ENCODE data around the gene BRI3BP. TPM values are rescaled to one million over a fixed set of nuclear protein-coding genes. Genes with fewer than 3 reads are reported as not detected.

Gene BRI3BP, protein sequence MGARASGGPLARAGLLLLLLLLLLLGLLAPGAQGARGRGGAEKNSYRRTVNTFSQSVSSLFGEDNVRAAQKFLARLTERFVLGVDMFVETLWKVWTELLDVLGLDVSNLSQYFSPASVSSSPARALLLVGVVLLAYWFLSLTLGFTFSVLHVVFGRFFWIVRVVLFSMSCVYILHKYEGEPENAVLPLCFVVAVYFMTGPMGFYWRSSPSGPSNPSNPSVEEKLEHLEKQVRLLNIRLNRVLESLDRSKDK
- 11.1 and 12.0 TPM in 2 replicates for total RNA-seq
- long read RNA-seq, full-length matches to known transcripts, result 3 of 9 reads
- long read RNA-seq, partial matches to known transcripts, result 4 of 9 reads
- long read RNA-seq, other reads (novel, unspliced or antisense), result 2 of 9 reads

DNA sequence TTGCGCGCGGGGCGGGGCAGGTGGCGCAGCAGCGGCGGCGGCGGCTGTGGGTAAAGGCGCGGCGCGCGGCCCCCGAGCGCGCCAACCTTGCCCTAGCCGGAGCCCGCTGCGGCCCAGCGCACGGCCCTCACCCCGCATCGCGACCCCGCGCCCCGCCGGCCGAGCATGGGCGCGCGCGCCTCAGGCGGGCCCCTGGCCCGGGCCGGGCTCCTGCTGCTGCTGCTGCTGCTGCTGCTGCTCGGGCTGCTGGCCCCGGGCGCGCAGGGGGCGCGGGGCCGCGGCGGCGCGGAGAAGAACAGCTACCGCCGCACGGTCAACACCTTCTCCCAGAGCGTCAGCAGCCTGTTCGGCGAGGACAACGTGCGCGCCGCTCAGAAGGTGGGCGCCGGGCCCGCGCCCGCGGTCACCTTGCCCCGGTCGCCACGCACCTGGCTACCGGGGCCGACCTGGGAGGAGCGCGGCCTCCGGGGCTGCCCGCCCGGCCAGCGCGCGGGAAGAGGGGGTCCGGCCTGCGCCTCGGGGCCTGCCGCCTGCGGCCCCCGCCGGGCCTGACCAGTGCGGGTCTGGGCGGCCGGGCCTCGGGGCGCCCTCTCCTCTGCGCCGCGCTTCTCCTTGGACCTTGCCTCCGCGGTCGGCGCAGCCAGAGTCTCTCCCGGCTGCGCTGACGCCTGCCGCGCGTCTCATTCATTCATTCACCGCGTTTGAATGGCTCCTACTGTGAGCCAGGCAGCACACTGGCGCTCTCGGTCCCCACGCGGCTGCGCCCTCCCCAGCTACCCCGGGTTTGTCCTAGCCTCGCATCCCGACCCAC is at the start of gene BRI3BP:
BRI3BP (plus strand) TSS at position 20 of the 811 bp plus-strand sequence; CDS start at position 166, 146 bp downstream.
- DNase-seq (ENCODE audit: low spot score, unreplicated experiment), result peak; percentile 33
- TF ChIP-seq, protein P1, sequence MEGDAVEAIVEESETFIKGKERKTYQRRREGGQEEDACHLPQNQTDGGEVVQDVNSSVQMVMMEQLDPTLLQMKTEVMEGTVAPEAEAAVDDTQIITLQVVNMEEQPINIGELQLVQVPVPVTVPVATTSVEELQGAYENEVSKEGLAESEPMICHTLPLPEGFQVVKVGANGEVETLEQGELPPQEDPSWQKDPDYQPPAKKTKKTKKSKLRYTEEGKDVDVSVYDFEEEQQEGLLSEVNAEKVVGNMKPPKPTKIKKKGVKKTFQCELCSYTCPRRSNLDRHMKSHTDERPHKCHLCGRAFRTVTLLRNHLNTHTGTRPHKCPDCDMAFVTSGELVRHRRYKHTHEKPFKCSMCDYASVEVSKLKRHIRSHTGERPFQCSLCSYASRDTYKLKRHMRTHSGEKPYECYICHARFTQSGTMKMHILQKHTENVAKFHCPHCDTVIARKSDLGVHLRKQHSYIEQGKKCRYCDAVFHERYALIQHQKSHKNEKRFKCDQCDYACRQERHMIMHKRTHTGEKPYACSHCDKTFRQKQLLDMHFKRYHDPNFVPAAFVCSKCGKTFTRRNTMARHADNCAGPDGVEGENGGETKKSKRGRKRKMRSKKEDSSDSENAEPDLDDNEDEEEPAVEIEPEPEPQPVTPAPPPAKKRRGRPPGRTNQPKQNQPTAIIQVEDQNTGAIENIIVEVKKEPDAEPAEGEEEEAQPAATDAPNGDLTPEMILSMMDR (IDR thresholded peaks at IDR 0.05; ENCODE audit: unreplicated experiment), result no peak
- Mint-ChIP-seq H3K9me3 (ENCODE audit: low read depth) (no peaks in the 10 kb centered on the region), H3K4me1 (ENCODE audit: low read depth) (peaks cover 14% of the 10 kb centered on the region), H3K27me3 (peaks cover 6% of the 10 kb centered on the region), H3K27ac (peak within 1 kb of the TSS; percentile 85), H3K4me3 (ENCODE audit: low read depth) (peak within 1 kb of the TSS; percentile 87), H3K36me3 (ENCODE audit: insufficient read depth) (no peaks in the 10 kb centered on the region)

DNA sequence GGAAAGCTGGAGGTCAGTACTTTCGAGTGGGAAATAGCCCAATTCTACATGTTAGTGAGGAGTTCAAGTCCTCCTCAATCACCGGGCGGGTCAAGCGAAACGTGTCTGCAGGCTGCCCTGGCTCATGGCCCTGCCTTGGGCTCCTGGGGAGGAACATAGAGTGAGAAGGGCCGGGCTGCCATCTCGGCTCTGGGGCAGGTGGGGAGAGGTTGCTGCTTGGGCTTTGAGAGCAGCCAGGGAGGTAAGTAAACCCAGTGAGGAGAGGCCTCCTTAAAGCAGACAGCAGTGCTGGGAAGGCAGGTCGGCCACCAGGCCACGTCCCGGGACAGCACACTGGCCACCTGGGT is 47.0 kb upstream of the BRI3BP start:
- H3K4me1 Mint-ChIP-seq (ENCODE audit: low read depth), result no peaks in the 10 kb centered on the region
- TF ChIP-seq, protein P1 (IDR thresholded peaks at IDR 0.05; ENCODE audit: unreplicated experiment), result no peak
- no peaks in the 10 kb centered on the region for H3K27me3 Mint-ChIP-seq
- no peak overlapping the region for H3K4me3 Mint-ChIP-seq (ENCODE audit: low read depth)
- peaks cover 10% of the 10 kb centered on the region for H3K36me3 Mint-ChIP-seq (ENCODE audit: insufficient read depth)
- no peak for DNase-seq (ENCODE audit: low spot score, unreplicated experiment)
- H3K27ac Mint-ChIP-seq, result no peak overlapping the region
- H3K9me3 Mint-ChIP-seq (ENCODE audit: low read depth), result no peaks in the 10 kb centered on the region

DNA sequence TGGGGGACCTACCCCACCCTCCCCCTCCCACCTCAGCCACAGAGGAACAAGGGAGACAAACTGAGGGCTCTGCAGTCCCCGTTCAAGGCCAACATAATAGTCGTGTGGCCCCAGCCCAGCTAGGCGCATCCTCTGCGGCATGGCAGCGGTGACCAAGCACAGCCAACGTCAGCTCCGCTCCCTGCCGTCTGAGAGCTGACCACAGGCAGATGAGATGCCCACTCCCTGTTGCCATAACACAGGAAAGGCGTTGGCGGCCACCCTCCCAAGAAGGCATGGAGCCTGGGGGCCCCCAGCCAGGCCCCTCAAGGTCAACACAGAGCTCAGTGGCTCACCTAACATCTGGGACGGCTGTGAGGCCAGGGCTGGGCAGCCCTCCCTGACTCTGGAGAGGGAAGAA is 46.4 kb upstream of the BRI3BP start:
- Mint-ChIP-seq H3K36me3 (ENCODE audit: insufficient read depth) (peaks cover 10% of the 10 kb centered on the region), H3K4me3 (ENCODE audit: low read depth) (no peak overlapping the region)

DNA sequence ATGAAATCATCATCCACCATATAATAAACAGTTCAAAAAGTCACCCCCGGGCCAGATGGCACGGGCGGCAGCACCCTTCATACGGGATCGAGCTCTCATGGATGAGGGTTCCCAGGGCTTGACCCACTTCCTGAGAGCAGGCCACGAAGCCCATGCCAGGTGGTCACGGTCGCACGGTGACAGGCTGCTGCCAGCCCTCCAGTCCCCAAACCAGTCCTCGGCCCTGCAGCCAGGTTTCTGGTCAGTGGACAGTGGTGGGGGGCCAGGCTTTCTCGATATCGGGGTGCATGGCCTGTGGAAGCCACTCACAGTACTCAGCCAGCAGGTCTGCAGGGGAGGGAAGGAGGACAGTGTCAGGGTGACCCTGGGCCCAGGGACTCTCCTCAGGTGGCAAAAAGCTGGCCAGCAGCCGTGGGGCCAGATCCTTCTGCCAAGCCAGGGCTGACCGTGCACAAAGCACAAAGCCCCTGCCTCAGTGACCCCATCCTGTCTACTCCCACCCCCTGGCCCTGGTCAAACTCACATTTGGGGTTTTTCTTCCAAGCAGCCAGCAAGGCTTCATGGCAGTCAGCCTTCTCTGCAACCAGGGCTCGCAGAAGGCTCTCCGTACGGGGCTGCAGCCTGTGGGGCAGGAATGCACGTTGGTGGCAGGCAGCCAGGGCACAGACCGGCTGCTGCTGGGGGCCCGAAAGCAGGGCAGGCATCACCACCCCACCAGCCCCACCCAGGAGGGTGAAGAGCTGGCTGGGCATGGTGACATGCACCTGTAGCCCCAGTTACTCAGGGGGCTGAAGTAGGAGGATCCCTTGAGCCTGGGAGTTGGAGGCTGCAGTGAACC is 45.7 kb upstream of the BRI3BP start:
- Mint-ChIP-seq H3K4me3 (ENCODE audit: low read depth) (no peak overlapping the region), H3K4me1 (ENCODE audit: low read depth) (no peaks in the 10 kb centered on the region), H3K27ac (no peak overlapping the region), H3K9me3 (ENCODE audit: low read depth) (no peaks in the 10 kb centered on the region), H3K27me3 (no peaks in the 10 kb centered on the region), H3K36me3 (ENCODE audit: insufficient read depth) (peaks cover 10% of the 10 kb centered on the region)
- no peak for DNase-seq (ENCODE audit: low spot score, unreplicated experiment)
- TF ChIP-seq, protein P1 (IDR thresholded peaks at IDR 0.05; ENCODE audit: unreplicated experiment), result no peak

More for the DNA sequence above, 46.4 kb upstream of the BRI3BP start:
- Mint-ChIP-seq H3K9me3 (ENCODE audit: low read depth) (no peaks in the 10 kb centered on the region), H3K4me1 (ENCODE audit: low read depth) (no peaks in the 10 kb centered on the region), H3K27ac (no peak overlapping the region), H3K27me3 (no peaks in the 10 kb centered on the region)
- TF ChIP-seq, protein P1 (IDR thresholded peaks at IDR 0.05; ENCODE audit: unreplicated experiment), result no peak
- DNase-seq (ENCODE audit: low spot score, unreplicated experiment), result no peak

GRCh38 chr12:124949066-124949465 is 44.4 kb upstream of the BRI3BP start:
- Mint-ChIP-seq H3K4me1 (ENCODE audit: low read depth) (no peaks in the 10 kb centered on the region), H3K9me3 (ENCODE audit: low read depth) (no peaks in the 10 kb centered on the region), H3K36me3 (ENCODE audit: insufficient read depth) (peaks cover 9% of the 10 kb centered on the region), H3K27ac (peak overlapping the region; percentile 62), H3K27me3 (no peaks in the 10 kb centered on the region), H3K4me3 (ENCODE audit: low read depth) (no peak overlapping the region)
- TF ChIP-seq, protein P1 (IDR thresholded peaks at IDR 0.05; ENCODE audit: unreplicated experiment), result no peak
- no peak for DNase-seq (ENCODE audit: low spot score, unreplicated experiment)

Measured in progenitor cell of endocrine pancreas (in vitro differentiated cells).